Measurements from ENCODE around the gene BRF1.

DNA sequence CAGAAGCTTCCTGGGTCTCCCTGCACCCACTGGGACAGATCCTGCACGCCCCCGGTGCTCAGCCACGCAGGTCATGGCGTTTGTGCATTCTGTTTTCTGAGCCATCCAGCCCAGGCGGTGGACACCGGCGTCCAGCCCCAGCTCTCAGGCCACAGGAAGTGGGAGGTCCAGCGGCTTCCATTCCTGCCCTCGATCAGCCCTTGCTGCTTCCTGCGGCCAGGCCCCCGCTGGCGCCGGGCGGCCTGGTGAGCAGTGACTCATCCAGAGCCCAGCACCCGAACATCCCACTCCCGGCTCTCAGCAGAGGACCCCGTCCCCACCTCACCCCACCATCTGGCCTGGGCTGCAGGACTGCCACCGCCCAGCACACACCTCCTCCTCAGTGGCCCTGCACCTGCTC lies 101.7 kb downstream of the BRF1 start:
- TF ChIP-seq CTCF (conservative IDR thresholded peaks at IDR 0.05; ENCODE audit: low read length) (no peak), EZH2phosphoT487 (IDR thresholded peaks at IDR 0.05; ENCODE audit: borderline replicate concordance) (no peak)
